SW480 (cell line): ENCODE data around the gene PTPA.

Experiments
- DNase-seq: peaks from one replicate; pipeline ENCODE4 v3.0.0-alpha.2; 2016; ENCODE audit warnings: low spot score

The PTPA gene

DNA sequence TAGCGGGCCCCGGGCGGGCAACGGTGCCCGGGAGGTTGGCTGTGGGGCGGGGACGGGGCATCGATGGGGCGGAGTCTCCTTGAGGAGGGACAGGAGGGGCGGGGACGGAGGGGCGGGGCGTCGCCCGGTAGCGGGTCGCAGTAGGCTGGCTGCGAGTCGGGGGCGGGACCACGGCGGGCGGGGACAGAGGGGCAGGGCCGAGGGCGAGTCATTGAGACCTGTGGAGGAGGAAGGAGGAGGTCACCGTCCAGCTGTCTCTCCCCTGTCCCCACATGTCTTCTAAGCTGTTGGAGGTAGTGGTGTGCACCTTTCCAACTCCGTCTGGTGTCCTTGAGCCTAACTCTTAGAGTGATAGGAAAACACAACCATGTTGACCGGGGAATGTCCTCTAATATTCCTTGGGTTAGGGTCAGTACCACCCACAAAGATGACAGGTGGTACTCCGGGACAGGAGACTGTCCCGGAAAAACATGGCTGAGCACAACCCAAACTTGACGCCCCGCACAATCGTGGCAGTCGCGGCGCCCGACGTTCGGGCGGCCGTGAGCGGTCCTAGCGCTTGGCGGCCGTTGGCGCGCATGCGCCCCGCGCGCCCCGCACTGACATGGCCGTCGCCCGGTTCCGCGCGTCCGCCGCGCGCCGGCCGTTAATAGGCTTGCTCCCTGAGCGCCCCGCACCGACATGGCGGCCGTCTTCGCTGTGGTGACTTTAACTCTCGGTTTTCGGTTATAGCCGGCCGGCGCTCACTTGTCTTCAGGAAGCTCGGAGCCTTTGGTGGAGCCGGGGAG lies at the start of gene PTPA, which contains the start of gene CRAT:
Gene PTPA, plus strand, starts transcription at position 676 of the 788 bp plus-strand sequence. CDS start 186 bp downstream, outside the sequence.
Gene CRAT, minus strand, starts transcription at position 54 of the 788 bp plus-strand sequence. CDS start 284 bp downstream, outside the sequence.
- DNase-seq = peak; percentile 92

DNA sequence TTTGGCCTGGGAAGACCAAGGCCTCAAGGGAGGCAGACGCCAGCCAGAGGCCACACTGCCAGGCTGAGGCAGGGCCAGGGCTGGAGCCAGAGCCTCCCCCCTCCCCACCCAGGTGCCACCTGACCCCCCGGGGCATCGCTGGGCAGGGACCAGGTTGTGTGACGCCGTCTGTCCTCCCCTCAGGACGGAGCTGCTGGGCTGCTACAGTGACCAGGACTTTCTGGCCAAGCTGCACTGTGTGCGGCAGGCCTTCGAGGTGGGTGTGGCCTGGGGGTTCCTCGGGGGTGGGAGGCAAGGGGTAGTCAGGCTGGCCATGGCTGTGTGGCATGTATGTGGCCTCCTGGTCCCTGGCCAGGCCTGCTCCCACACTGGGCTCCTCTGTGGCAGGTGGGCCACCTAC lies 48.2 kb upstream of the PTPA start:
- no peak for DNase-seq

DNA sequence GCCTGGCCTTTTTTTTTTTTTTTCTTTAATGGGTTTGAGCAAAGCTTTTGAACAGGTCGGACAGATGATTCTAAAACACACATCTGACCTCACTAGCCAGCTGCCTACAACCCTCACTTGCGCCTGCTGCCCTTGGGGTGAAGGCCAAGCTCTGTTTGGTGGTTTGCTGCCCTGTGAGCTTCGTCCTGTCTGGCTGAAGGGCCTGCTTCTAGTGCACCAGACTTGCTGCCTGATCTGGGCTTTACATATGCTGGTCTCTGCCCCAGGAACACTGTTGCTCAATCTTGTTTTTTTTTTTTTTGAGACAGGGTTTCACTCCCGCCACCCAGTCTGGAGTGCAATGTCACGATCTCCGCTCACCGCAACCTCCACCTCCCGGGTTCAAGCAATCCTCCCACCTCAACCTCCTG lies 46.7 kb upstream of the PTPA start:
- DNase-seq = no peak

DNA sequence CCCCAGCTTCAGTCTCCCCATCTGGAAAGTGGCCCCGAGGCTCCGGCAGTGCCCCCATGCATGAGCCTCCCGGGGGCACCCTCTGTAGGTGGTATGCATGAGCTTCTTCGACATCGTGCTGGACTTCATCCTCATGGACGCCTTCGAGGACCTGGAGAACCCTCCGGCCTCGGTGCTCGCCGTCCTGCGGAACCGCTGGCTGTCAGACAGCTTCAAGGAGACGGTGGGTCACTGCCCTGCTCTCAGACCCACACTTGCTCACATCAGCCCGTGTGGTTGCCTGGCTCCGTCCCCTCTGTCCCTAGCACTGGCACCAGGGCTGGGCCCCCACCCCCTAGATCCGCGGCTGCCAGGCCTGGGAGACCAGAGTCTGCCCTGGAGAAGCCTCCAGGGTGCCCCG lies 43.1 kb upstream of the PTPA start:
- DNase-seq = no peak

DNA sequence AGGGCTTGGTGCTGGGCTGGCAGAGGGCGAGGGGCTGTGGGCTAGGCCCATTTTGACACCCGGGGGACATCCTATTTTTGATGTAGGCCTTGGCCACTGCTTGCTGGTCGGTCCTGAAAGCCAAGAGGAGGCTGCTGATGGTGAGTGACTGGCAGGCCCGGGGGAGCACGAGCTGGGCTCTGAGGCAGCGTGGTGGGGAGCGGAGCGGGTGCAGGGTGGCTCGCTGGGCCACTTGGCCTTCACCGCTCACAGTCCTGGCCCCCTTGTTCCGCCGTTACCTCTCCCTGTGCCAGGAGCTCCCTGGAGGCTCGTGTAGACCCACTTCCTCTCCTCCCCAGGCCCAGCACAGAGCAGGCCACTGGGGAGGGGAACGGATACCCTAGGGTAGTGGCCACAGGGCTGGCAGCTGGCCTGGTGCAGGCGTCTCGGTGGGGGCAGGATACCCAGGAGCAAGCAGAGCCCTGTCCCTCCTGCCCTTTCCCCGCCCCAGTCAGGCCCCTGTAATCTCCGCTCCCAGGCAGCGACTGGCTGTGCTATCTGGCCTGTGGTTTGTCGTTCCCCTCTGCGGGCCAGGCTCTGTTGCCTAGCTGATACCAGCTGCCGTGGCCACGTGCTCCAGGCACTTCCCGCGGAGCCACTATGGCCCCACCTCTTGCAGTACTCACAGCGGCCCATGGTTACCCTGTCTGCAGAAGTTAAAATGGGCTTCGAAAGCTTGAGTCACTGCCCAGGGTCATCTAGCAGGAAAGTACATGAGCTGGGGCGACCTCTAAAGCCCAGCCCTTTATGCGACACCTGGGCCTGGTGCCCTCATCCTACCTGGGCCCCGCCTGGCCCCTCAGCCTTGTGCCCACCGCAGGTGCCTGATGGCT lies 42.0 kb upstream of the PTPA start:
- peak; percentile 57 for DNase-seq

DNA sequence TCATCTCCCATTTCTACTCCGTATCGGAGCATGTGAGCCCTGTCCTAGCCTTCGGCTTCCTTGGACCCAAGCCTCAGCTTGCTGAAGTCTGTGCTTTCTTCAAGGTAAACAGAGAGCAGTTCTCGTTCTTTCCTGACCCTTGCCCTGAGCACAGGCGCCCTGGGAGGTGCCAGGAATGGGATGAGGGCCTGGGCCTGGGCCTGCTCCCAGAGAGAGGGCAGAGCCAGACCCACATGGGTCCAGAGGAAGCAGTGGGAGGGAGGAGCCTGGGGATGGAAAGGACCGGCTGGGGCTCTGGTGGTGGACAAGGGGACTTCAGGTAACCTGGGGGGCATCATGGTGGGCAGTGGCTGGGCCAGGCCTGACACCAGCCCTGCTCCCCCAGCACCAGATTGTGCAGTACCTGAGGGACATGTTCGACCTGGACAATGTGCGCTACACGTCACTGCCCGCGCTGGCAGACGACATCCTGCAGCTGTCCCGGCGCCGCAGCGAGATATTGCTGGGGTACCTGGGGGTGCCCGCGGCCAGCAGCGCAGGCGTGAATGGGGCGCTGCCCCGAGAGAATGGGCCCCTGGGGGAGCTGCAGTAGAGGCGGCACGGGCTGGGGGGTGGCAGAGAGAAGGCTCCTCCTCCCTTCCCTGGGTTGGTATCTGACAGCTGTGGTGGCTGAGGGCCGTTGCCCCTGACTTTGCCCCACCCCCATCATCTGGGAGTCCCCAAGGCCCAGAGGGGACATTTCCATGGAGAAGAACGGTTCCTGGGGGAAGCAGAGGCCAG lies 41.2 kb upstream of the PTPA start:
- DNase-seq = no peak

DNA sequence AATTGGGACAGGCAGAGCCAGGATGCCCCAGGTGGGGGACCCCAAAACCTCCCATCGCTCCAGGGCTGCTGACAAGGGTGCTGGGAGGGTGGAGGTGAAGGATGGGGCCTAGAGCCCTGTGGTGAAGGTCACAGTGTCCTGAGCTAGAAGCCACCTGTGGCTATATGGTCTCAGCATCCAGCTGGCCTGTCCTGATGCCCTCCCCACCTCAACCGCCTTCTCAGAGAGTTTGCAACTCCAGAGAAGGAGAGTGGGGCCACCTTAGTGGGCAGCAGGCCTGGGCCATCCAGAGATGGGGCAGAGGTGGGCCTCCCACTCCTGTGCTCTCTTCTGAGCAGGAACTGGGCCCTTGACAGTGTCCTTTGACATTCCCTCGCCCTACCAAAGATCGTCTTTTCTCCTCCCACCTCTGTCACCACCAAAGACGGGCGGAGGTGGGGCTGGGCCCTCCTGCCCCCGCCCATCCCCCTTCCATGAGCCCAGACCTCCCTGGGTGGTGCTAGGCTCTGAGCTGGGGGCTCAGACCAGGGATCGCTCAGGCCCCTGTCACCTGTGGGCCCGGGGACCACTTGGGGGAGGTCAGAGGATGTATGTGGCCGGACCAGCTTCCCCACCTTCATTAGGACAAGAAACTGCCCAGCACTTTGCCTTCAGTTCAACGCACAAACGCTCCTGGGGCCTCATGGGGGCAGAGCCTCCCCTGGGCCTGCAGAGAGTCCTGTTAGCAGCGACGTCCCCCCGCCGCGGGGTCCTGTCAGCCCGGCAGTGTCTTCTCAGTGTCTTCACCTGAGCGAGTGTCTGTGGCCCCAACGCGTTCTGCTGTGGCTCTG lies 40.3 kb upstream of the PTPA start:
- no peak for DNase-seq

DNA sequence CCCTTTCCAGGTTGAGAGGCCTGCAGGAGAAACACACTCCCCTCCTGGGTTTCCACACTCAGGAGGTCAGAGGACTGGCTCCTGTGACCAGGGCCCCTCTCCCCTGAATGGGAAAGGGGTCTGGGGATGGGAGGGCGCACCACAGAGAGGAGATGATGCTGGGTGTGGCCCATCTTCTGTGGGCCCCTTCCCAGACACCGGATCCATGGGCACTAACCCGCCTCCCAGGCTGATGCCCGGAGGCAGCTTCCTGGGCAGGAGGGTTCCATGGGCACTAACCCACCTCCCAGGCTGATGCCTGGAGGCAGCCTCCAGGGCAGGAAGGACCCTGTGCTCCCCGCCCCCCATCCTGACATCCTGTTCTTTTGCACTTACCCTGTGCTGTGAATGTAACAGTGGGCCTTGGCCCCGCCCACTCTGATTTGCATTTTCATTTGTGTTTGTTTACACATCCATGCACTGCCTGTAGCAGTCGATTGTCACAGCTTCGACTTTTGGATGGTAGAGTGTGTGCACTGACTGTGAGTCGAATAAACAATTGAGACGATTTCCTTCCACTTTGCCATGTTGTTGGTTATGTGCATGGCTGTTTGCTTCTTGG lies 39.6 kb upstream of the PTPA start:
- no peak for DNase-seq

DNA sequence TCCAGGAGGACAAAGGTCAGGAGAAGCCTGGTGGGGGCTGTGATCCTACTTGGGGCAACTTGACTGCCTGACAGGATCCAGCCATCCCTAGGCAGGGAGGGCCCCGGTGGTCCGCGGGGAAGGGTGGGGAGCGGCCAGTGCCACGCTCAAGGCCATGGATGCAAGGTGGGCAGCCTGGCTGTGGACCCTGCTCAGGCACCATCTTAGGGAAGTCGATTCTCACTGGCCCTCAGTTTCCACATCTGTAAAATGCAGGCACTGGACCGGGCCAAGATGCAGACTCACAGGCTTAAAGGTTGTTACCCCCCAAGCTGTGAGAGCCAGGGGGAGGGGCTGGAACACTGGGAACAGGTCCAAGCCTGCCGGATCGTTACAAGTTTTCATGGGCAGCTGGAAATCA lies 39.0 kb upstream of the PTPA start:
- no peak for DNase-seq

DNA sequence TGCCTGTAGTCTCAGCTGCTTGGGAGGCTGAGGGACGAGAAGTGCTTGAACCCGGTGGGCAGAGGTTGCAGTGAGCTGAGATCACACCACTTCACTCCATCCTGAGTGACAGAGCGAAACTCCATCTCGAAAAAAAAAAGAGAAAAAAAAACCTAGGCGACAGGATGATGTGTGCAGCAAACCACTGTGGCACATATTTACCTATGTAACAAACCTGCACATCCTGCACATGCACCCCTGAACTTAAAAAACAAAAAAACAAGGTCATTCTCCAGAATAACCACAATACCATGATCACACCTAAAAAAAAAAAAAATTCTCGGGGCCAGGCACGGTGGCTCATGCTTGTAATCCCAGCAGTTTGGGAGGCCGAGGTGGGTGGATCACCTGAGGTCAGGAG lies 37.8 kb upstream of the PTPA start:
- DNase-seq = no peak

DNA sequence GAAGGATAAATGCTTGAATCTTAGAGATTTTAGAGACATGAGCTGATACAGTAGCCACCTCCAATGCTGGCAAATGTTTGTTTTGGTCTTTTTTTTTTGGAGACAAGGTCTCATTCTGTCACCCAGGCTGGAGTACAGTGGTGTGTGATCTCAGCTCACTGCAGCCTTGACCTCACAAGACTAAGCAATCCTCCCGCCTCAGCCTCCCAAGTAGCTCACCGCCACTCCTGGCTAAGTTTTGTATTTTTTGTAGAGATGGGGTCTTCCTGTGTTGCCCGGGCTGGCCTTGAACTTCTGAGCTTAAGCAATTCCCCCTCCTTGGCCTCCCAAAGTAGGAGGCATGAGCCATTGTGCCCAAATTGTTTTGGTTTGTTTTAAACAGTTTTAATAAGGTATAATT lies 37.1 kb upstream of the PTPA start:
- no peak for DNase-seq

DNA sequence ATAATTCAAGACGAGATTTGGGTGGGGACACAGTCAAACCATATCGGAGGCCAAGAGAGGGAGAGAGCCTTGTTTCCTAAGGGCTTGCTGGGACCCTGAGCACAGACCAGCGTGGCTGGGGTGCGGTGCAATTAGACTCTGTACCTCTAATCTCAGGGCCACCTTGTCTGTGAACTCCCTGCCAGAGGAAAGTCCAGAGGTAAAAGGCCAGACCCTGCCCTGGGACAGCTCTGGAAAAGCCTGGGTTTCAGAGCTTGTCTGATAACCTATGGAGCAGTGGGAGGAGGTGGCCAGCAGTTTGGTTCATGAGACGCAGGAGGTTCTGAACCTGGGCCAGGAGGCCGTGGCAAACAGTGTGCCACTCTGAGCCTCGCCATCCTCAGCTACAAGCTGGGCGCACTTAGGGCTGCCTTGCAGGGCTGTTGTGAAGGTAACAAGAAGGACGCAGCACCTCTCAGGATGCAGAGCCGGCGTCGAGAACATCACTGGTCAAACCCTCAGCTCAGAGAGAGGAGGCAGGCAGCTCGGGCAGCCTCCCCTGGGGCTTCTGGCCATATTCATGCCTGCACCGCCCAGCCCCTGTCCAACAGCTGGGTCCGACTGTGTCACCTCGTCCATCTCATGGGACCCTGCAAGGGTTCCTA lies 35.1 kb upstream of the PTPA start:
- no peak for DNase-seq

DNA sequence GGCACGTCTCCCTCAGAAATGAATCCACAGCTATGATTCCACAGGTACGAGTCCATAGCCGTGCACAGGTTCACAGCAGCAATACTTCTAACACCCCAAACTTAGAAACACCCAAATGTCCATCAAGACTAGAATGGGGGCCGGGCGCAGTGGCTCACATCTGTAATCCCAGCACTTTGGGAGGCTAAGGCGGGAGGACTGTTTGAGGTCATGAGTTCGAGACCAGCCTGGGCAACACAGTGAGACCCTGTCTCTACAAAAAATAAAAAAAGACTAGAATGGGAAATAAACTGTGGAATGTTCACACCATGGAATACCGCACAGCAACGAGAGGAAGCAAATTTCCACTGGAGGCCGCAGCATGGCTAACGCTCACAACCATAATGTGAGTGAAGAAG lies 34.6 kb upstream of the PTPA start:
- DNase-seq = no peak

DNA sequence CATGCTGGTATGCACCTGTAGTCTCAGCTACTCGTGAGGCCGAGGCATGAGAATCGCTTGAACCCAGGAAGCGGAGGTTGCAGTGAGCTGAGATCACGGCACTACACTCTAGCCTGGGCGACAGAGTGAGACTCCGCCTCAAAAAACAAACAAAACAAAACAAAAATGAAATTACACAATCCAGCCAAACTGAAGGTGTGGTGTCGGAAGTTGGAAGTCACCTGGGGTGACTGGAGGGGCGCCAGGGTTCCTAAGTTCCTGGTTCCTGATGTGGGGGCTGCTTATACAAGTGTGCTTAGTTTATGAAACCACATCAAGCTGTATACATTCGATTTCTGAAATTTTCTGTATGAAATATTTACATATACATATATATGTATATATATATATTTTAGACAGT lies 34.0 kb upstream of the PTPA start:
- no peak for DNase-seq

DNA sequence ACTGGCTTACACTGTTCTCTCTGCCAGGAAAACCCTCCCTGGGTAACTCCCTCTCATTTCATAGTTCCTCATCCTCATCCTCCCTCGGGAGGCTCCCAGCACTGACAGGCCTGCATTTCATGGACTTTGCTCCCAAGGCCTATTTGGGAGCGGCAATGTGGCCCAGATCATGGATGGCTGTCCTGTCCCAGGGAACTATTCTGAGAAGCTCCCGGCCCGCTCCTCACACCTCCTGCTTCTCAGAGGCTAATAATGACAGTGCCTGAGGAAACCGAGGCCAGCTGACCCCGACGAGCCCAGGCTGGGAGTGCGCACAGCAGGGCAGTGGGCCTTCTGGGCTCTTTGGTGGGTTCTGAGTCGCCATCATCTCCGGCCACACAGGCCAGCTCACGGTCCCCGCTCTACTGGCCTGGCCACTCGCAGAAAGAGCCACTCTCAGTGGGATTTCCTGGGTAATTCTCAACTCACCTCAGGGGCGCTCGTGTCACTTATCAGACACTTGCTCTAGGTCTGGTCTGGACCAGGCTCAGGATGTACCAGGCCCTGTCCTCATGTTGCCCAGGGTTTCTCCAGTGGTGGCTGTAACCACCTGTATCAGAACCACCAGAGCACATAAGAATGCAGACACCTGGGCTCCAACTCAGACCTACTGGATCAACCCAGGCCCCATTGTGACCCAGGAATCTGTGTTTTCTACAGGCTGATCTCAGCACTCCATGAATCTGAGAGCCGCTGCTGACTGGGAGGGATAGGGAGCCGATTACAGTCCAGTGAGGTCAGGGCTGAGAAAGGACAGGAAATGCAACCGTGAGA lies 32.3 kb upstream of the PTPA start:
- DNase-seq = no peak

DNA sequence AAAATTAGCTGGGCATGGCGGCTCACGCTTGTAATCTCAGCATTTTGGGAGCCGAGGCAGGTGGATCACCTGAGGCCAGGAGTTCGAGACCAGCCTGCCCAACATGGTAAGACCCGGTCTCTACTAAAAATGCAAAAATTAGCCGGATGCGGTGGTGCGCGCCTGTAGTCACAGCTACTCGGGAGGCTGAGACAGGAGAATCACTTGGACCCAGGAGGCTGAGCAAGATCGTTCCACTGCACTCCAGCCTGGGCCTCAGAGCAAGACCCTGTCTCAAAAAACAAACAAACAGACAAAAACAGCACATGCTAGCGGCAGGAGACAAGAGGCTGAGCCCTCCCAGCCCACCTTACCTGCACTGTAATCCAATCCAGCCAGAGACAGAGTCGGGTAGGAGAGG lies 31.4 kb upstream of the PTPA start:
- DNase-seq = no peak

DNA sequence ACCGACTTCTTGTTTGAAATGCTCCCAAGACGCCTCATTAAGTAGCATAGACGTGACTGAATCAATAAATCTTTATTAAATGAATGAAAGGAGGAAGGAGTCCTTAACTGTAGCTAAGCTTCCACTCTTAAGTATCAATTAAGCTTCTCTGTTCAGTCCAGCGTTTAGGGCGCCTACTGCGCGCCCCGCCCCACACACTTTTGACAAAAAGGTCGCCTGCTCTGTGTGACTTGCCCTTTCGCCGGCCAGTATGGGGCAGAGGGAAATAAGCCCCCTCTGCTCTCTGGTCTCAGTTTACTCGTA lies 31.0 kb upstream of the PTPA start:
- no peak for DNase-seq

DNA sequence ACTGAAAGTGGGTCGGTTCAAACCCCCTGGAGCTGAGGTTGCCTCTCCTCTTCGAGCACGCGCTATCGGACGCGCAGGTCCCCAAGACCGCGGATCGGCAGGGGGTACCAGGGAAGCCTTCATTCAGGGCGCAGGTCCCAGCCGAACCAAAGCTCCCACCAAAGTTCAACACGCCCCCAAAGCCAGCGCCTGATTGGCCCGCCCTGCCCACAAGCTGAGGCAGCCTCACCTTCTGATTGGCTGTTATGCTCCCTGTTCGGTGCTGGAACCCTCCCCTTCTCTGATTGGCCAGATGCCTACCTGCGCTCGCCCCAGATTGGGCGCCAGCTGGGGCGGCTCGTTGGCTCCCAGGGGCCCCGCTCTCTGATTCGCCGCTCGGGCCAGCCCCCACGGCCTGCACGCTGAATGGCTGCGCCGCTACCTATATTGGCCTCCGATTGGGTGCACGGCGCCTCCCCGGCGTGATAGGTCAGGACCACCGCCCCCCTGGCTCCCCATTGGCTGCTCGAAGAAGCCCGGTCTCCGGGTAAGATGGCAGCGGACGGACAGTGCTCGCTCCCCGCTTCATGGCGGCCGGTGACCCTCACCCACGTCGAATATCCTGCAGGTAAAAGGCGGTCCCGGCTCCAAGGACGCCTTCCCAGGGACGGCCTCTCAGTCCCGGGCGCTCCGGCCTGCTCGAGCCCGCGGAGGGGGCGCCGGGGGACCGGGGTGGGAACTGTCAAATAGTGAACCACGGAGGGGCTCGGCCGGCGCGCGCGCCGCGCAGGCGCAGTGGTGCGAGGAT lies 30.4 kb upstream of the PTPA start, which contains the start of gene DOLPP1:
Gene DOLPP1, plus strand, starts transcription at position 511 of the 787 bp plus-strand sequence. Its CDS starts 21 bp downstream, at position 532.
- DNase-seq = peak; percentile 99

DNA sequence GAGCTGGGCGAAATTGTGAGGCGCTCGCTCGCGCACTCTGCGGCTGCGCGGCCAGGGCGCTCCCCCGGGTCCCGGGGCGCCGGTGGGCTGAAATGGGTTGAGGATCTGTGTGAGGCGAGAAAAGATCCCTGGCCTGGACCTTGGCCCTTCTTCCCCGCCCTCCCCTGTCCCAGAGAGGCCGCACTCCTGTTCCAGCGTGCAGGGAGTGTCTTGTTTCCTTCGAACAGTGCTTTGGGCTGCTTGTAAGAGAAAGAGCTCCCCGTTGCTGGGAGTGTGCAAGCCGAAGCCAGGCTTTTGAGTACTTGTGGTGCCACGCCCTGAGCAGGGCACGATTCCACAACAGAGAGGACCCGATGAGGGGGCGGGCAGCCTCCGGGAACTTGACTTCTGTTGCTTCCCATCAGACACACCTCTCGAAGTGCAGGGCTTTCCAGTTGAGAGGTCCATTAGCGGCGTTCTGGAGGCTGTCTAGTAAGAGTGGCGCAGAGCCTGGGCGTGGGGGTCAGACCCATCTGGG lies 29.8 kb upstream of the PTPA start:
- DNase-seq = peak; percentile 33
